K562 (cell line): ENCODE data around the gene TSPAN18. TPM values are rescaled to one million over a fixed set of nuclear protein-coding genes. Genes with fewer than 3 reads are reported as not detected.

Source experiments
- BDP1 ChIP-seq: IDR thresholded peaks from 3 replicates; pipeline ENCODE4 v1.6.1; 2011; ENCODE audit not compliant: insufficient read length, insufficient read depth
- MED1 ChIP-seq: sonication (generic); formaldehyde crosslinking; IDR thresholded peaks from 2 replicates; pipeline ENCODE4 v1.8.1; 2023; ENCODE audit warnings: missing genetic modification reagents, borderline replicate concordance
- MEF2A ChIP-seq: IDR thresholded peaks from 2 replicates; pipeline ENCODE4 v1.6.1; 2011; ENCODE audit warnings: low read depth, mild to moderate bottlenecking, low read length, moderate library complexity; ENCODE audit not compliant: control insufficient read depth
- TFAP4 ChIP-seq: sonication (generic); formaldehyde crosslinking; IDR thresholded peaks from 2 replicates; pipeline ENCODE4 v1.8.0; 2022; ENCODE audit warnings: missing genetic modification reagents, mild to moderate bottlenecking, moderate library complexity, borderline replicate concordance
- ZBTB40 ChIP-seq, 2 experiments: fragments of 450-650 bp in 1 of 2; sonication (generic) in 1 of 2; formaldehyde crosslinking in 1 of 2; IDR thresholded peaks; 2 replicates each; pipeline versions ENCODE4 v1.7.1 to v1.9.0; 2016 to 2022; ENCODE audit warnings: inconsistent platforms in 1 of 2, mild to moderate bottlenecking in 1 of 2, missing genetic modification reagents in 1 of 2
- ZNF444 ChIP-seq: fragments of 250-450 bp; sonication (Bioruptor Pico); IDR thresholded peaks from 2 replicates; pipeline ENCODE4 v1.4.0; 2020; ENCODE audit warnings: mild to moderate bottlenecking, moderate library complexity
- polyA plus RNA-seq, 8 experiments: library from polyadenylated mRNA; depleted of rRNA in 4 of 8; stranded (reverse) in 5 of 8; unstranded in 3 of 8; fragments of >200 nt; fragmentation: Nextera tagmentation in 2 of 8; fragmentation: Illumina TruSeq in 1 of 8; extraction: Ambion mirVana in 2 of 8; extraction: Trizol in 1 of 8; gene quantifications; 2 replicates each; pipeline versions ENCODE4 v1.2.1 to v1.2.3, GENCODE V29; 2011 to 2014; ENCODE audit warnings: inconsistent platforms in 1 of 8, missing spikeins in 1 of 8
- total RNA-seq, 7 experiments: library from RNA; depleted of rRNA in 6 of 7; stranded (reverse); fragments of >200 nt in 6 of 7; fragmentation: Illumina TruSeq in 2 of 7; extraction: Trizol in 2 of 7; gene quantifications; 2 replicates each; pipeline versions ENCODE4 v1.2.1 to v1.2.3, GENCODE V29; 2011 to 2021; ENCODE audit warnings: low replicate concordance in 1 of 7
- TF ChIP-seq, protein P1 (sequence below): sonication (generic); formaldehyde crosslinking; IDR thresholded peaks from 2 replicates; pipeline ENCODE4 v1.4.0; 2020; ENCODE audit warnings: mild to moderate bottlenecking, missing genetic modification reagents
- TF ChIP-seq, protein P2 (sequence below): sonication (generic); formaldehyde crosslinking; IDR thresholded peaks from 2 replicates; pipeline ENCODE4 v1.8.1; 2023; ENCODE audit warnings: missing genetic modification reagents, mild to moderate bottlenecking, borderline replicate concordance

The TSPAN18 gene
- total and polyA plus RNA-seq, 9 of the 15 experiments (the other 6 are each of a cell fraction or from before 2014, with no cell fraction given): 0.17 to 0.35 (median 0.22) TPM; not detected in 4

- TF ChIP-seq ZBTB40 (IDR thresholded peaks at IDR 0.05): no peak
- TF ChIP-seq ZBTB40 (CRISPR knock-in tag; IDR thresholded peaks at IDR 0.05): no peak
- TF ChIP-seq MEF2A: 0 out of 2 replicates have a peak, but pooled peaks have one; percentile 14
- TF ChIP-seq, protein P1, sequence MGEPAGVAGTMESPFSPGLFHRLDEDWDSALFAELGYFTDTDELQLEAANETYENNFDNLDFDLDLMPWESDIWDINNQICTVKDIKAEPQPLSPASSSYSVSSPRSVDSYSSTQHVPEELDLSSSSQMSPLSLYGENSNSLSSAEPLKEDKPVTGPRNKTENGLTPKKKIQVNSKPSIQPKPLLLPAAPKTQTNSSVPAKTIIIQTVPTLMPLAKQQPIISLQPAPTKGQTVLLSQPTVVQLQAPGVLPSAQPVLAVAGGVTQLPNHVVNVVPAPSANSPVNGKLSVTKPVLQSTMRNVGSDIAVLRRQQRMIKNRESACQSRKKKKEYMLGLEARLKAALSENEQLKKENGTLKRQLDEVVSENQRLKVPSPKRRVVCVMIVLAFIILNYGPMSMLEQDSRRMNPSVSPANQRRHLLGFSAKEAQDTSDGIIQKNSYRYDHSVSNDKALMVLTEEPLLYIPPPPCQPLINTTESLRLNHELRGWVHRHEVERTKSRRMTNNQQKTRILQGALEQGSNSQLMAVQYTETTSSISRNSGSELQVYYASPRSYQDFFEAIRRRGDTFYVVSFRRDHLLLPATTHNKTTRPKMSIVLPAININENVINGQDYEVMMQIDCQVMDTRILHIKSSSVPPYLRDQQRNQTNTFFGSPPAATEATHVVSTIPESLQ (CRISPR knock-in tag): no peak
- TF ChIP-seq TFAP4 (CRISPR knock-in tag): peak; percentile 94
- TF ChIP-seq MED1 (CRISPR knock-in tag): no peak
- TF ChIP-seq ZNF444 (CRISPR knock-in tag): no peak
- TF ChIP-seq, protein P2, sequence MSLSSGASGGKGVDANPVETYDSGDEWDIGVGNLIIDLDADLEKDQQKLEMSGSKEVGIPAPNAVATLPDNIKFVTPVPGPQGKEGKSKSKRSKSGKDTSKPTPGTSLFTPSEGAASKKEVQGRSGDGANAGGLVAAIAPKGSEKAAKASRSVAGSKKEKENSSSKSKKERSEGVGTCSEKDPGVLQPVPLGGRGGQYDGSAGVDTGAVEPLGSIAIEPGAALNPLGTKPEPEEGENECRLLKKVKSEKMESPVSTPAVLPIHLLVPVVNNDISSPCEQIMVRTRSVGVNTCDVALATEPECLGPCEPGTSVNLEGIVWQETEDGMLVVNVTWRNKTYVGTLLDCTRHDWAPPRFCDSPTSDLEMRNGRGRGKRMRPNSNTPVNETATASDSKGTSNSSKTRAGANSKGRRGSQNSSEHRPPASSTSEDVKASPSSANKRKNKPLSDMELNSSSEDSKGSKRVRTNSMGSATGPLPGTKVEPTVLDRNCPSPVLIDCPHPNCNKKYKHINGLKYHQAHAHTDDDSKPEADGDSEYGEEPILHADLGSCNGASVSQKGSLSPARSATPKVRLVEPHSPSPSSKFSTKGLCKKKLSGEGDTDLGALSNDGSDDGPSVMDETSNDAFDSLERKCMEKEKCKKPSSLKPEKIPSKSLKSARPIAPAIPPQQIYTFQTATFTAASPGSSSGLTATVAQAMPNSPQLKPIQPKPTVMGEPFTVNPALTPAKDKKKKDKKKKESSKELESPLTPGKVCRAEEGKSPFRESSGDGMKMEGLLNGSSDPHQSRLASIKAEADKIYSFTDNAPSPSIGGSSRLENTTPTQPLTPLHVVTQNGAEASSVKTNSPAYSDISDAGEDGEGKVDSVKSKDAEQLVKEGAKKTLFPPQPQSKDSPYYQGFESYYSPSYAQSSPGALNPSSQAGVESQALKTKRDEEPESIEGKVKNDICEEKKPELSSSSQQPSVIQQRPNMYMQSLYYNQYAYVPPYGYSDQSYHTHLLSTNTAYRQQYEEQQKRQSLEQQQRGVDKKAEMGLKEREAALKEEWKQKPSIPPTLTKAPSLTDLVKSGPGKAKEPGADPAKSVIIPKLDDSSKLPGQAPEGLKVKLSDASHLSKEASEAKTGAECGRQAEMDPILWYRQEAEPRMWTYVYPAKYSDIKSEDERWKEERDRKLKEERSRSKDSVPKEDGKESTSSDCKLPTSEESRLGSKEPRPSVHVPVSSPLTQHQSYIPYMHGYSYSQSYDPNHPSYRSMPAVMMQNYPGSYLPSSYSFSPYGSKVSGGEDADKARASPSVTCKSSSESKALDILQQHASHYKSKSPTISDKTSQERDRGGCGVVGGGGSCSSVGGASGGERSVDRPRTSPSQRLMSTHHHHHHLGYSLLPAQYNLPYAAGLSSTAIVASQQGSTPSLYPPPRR (CRISPR knock-in tag): 0 out of 2 replicates have a peak, but pooled peaks have one; percentile 47
- TF ChIP-seq BDP1: no peak
These were observed 54.3 kb downstream of the TSPAN18 start (continued) for GRCh38 chr11:44780940-44781631.
